ENCODE measurements around the gene NDUFB4.
"Not testable (repeated sequence)": the region's sequence is repeated elsewhere in the genome, so short reads cannot be mapped to it uniquely, and the experiment has no call there.

NDUFB4 gene

DNA sequence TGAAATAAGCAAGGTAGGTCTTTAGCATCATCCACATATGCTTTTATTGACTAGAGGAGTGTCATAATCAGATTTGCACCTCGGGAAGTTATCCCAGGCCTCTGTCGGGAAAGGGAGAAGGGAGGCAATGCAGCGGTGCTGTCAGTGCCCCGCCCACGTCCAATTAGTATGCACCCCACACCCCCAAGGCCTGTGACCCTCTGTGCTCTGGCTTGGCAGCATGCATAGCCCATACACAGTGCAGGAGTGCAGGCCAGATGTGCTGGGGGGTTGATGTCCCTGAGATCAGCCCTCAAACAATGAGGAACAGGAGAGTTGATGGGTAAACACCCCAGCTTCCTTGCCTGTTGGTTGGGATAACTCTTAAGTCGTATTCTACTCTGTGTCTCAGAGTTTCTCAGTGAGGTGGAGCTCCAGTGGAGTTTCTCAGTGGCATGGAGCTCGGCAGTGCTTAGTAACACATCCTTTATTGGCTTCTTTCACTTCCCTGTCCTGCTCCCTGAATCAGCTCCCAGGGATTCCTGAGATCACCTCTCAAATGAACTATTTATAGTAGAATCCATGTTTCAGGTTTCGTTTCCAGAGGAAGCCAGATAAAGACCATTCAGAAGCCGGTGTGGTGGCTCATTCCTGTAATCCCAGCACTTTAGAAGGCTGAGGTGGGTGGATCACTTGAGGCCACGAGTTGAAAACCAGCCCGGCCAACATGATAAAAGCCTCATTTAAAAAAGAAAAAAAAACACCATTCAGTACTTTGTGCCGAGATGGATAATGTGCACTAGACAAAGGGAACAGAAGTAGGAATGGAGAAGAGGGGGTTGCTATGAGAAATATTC is 26.7 kb upstream of the NDUFB4 start:
- no peak for DNase-seq (ENCODE audit: low read depth)

DNA sequence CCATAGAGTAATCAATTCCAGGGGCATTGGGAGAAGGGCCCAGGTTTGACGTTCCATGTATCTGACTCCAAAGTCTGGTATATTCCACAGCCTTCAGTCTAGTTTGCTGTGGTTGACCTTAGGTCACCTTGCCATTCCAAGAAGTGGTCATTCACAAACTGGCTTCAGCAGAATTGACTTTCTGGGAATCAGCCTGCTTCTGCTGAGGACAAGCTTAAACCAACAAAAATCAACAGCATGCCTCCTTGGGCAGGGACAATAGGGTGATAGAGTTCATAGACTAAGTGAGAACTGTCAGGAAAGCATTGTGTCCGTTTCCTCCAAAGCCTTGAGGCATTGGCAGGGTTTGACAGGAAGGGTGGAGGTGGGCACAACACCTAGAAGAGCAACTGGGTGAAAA is 24.1 kb upstream of the NDUFB4 start:
- DNase-seq (ENCODE audit: low read depth) = no peak

DNA sequence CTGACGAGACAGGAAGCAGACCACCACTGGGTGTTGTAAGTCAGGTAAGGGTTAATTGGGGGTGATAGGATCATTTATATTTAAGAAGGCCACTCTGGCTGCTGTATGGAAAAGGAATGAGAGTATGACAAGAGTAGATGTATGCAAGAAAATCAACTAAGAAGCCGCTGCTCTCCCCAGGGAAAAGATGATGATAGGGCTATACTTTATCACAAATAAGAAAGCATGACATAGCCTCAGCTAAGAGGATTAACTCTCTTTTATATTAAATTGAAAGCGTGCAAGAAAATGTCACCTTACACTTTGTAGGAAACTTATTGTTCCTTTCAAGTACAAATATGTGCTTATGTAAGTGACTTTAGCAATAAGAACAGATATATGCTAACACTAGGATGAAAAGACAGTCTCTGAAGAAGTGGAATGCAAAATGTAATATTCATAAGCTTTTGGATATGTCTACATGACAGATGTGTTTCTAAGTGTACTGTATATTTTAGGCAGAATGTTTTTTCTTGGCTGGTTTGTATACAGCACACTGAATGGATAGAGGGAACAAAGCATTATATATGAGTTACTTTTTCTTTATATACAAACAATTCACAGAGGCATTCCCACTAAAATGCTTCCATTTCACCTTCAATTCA is 8.7 kb upstream of the NDUFB4 start:
- DNase-seq (ENCODE audit: low read depth) = no peak

DNA sequence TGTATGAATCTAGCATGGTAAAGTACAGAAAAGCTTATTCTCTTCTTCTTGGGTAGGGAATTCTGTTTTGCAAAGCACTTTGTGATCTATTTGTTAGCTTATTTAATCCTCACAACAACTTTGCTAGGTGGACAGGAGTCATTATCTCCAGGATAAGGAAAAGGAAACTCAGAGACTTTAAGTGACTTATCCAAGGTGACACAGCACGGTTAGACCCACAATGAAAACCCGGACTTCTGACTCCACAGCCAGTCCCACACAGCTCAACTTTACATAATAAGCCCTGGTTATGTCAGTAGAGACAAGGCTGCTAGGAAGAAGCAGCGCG is 384 bp upstream of the NDUFB4 start:
- DNase-seq (ENCODE audit: low read depth) = no peak

- DNase-seq (ENCODE audit: low read depth) = no peak
Observed at GRCh38 chr3:120596853-120597223, 702 bp downstream of the NDUFB4 start.

GRCh38 chr3:120597445-120598049 is 1.4 kb downstream of the NDUFB4 start:
- DNase-seq (ENCODE audit: low read depth) = no peak

DNA sequence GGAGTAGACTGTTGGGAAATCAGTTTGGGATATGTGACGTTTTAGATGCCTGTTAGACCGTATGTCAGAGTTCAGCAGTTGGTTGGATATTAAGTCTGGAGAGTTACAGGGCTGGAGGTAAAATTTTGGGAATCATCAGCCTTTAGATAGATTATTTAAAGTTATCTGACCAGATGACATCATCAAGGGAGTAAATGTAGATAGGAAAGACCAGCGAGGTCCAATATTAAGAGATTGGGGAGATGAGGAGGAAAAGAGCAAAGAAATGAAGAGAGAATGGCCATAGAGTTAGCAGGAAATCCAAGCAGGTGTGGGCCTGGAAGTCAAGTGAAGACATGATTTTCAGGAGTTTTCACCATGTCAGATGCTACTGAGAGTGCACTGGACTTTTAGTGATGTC is 3.1 kb downstream of the NDUFB4 start:
- DNase-seq (ENCODE audit: low read depth) = no peak

- no peak for DNase-seq (ENCODE audit: low read depth)
Observed at GRCh38 chr3:120601554-120601953, 5.4 kb downstream of the NDUFB4 start.

- DNase-seq (ENCODE audit: low read depth) = no peak
Observed at GRCh38 chr3:120602682-120603081, 6.5 kb downstream of the NDUFB4 start.

GRCh38 chr3:120604382-120604781 is 8.2 kb downstream of the NDUFB4 start:
- no peak for DNase-seq (ENCODE audit: low read depth)

GRCh38 chr3:120604784-120605183 is 8.6 kb downstream of the NDUFB4 start:
- DNase-seq (ENCODE audit: low read depth) = no peak

DNA sequence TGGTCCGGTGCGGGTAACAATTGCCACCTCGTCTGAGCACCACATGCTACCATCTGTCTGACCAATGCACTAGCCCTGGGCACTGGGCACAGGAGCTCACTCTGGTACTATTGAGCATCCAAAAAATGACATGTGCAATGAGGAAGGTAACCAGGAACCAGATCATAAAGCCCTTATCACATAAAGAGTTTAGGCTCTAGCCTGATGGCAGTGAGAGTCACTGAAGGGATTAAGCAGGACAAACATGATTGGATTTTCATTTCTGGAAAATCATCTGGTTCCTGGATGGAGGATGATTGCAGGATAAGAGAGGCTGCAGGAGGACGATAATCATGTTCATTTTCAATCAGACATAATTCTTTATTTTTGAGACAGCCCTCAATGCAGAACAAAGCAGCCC is 12.4 kb downstream of the NDUFB4 start:
- no peak for DNase-seq (ENCODE audit: low read depth)

- no peak for DNase-seq (ENCODE audit: low read depth)
Observed at GRCh38 chr3:120614765-120615164, 18.6 kb downstream of the NDUFB4 start.

- DNase-seq (ENCODE audit: low read depth) = peak; percentile 9
Observed at GRCh38 chr3:120615847-120616609, 19.9 kb downstream of the NDUFB4 start.

- DNase-seq (ENCODE audit: low read depth) = not testable (repeated sequence)
Observed at GRCh38 chr3:120616745-120617144, 20.6 kb downstream of the NDUFB4 start.

DNA sequence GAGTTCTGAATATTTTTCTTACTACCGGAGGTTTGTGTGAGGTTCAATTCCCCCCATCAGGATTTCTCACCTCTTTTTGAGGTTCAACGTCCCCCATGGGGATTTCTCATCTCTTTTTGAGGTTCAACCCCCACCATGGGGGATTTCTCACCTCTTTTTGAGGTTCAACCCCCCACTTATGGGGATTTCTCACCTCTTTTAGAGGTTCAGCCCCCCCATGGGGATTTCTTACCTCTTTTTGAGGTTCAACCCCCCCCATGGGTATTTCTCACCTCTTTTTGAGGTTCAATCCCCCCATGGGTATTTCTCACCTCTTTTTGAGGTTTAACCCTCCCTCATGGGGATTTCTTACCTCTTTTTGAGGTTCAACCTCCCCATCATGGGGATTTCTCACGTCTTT is 26.3 kb downstream of the NDUFB4 start:
- no peak for DNase-seq (ENCODE audit: low read depth)

- no peak for DNase-seq (ENCODE audit: low read depth)
Observed at GRCh38 chr3:120622870-120623726, 27.0 kb downstream of the NDUFB4 start.

GRCh38 chr3:120623727-120624093 is 27.6 kb downstream of the NDUFB4 start:
- DNase-seq (ENCODE audit: low read depth) = no peak

GRCh38 chr3:120625159-120625586 is 29.0 kb downstream of the NDUFB4 start:
- DNase-seq (ENCODE audit: low read depth) = no peak

- DNase-seq (ENCODE audit: low read depth) = no peak
Observed at GRCh38 chr3:120634539-120634938, 38.4 kb downstream of the NDUFB4 start.

- no peak for DNase-seq (ENCODE audit: low read depth)
Observed at GRCh38 chr3:120636795-120637401, 40.8 kb downstream of the NDUFB4 start.

Data from CMK (cell line).